Activated CD8-positive, alpha-beta memory T cell treated with anti-CD3 and anti-CD28 coated beads, Interleukin-2, amount 50 U/mL, for 24 hours (primary cell): ENCODE results near the gene KLHL8.

Experiments
- DNase-seq: peaks from one replicate; pipeline ENCODE4 v3.0.0-alpha.2; 2020; ENCODE audit errors: extremely low read depth

KLHL8 gene

GRCh38 chr4:87121341-87122065 lies 98.9 kb downstream of the KLHL8 start:
- no peak for DNase-seq

- no peak for DNase-seq
Measured at GRCh38 chr4:87120411-87121162, 99.8 kb downstream of the KLHL8 start.

GRCh38 chr4:87120010-87120409 lies 100.4 kb downstream of the KLHL8 start:
- DNase-seq, result no peak

GRCh38 chr4:87118826-87119225 lies 101.6 kb downstream of the KLHL8 start:
- DNase-seq, result no peak

- no peak for DNase-seq
Measured at GRCh38 chr4:87118421-87118820, 102.0 kb downstream of the KLHL8 start.

- DNase-seq, result no peak
Measured at GRCh38 chr4:87117732-87118075, 102.7 kb downstream of the KLHL8 start.

GRCh38 chr4:87117051-87117731 lies 103.2 kb downstream of the KLHL8 start:
- DNase-seq, result no peak

DNA sequence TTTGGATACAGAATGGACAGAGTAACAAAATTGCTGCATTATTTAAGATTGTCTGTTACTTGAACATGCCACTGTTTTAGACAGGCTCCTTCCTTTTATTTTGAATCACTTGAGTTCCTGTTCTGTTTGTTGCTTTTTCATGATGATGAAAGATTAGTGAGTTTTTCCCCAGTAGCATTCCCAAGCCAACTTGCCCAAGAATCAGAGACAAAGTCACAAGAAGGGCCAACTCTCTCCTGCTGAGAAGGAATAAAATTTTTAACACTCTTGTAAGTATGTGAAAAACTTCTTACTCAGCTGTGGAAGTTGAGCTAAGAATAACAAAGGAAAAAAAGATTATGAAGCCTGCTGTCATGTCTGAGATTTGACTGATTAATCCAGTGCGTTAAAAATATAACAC lies 104.2 kb downstream of the KLHL8 start:
- no peak for DNase-seq

DNA sequence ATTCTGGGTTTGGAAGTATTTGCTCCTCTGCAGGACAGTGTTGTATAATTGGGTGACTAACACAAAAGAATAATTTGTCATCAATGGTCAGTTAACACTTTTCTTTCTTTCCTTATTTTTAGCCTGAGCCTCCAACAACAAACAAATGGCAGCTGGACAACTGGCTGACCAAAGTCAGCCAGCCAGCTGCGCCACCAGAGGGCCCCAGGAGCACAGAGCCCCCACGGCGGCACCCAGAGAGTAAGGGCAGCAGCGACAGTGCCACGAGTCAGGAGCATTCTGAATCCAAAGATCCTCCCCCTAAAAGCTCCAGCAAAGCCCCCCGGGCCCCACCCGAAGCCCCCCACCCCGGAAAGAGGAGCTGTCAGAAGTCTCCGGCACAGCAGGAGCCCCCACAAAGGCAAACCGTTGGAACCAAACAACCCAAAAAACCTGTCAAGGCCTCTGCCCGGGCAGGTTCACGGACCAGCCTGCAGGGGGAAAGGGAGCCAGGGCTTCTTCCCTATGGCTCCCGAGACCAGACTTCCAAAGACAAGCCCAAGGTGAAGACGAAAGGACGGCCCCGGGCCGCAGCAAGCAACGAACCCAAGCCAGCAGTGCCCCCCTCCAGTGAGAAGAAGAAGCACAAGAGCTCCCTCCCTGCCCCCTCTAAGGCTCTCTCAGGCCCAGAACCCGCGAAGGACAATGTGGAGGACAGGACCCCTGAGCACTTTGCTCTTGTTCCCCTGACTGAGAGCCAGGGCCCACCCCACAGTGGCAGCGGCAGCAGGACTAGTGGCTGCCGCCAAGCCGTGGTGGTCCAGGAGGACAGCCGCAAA lies 106.0 kb downstream of the KLHL8 start:
- DNase-seq, result no peak

- no peak for DNase-seq
Measured at GRCh38 chr4:87112063-87112462, 108.4 kb downstream of the KLHL8 start.
